GM12878 (cell line): Measurements from ENCODE around the gene DUSP18. TPM values are rescaled to one million over a fixed set of nuclear protein-coding genes. Genes with fewer than 3 reads are reported as not detected.

Experiments
- ATF2 ChIP-seq: IDR thresholded peaks from 2 replicates; pipeline ENCODE4 v1.6.1; 2012; ENCODE audit warnings: low read length, inconsistent platforms
- ATF7 ChIP-seq: fragments of 450-650 bp; IDR thresholded peaks from 2 replicates; pipeline ENCODE4 v1.6.1; 2016; ENCODE audit warnings: low read depth, mild to moderate bottlenecking
- CBX3 ChIP-seq: fragments of 200-600 bp; sonication (generic); IDR thresholded peaks from 2 replicates; pipeline ENCODE4 v1.6.1; 2016; ENCODE audit warnings: low read depth, borderline replicate concordance
- CBX5 ChIP-seq: sonication (generic); IDR thresholded peaks from 2 replicates; pipeline ENCODE4 v1.6.1; 2016; ENCODE audit warnings: low read depth, moderate library complexity, mild to moderate bottlenecking, inconsistent platforms
- FOXM1 ChIP-seq: IDR thresholded peaks from 2 replicates; pipeline ENCODE4 v1.6.1; 2012; ENCODE audit warnings: low read depth, mild to moderate bottlenecking, inconsistent platforms, low read length, moderate library complexity
- RELB ChIP-seq: fragments of 450-650 bp; IDR thresholded peaks from 2 replicates; pipeline ENCODE4 v1.6.1; 2017; ENCODE audit warnings: low read depth, mild to moderate bottlenecking, moderate library complexity
- SMAD1 ChIP-seq: fragments of 450-650 bp; IDR thresholded peaks from 2 replicates; pipeline ENCODE4 v1.6.1; 2018; ENCODE audit warnings: mild to moderate bottlenecking, low read depth; ENCODE audit not compliant: partially characterized antibody
- SRF ChIP-seq, 2 experiments: IDR thresholded peaks; 2 replicates each; pipeline ENCODE4 v1.6.1; 2011; ENCODE audit warnings: low read depth in 2 of 2, low read length in 2 of 2, mild to moderate bottlenecking in 1 of 2, moderate library complexity in 1 of 2
- ZBED1 ChIP-seq: IDR thresholded peaks from 2 replicates; pipeline ENCODE4 v1.6.1; 2016; ENCODE audit warnings: borderline replicate concordance
- ZBTB40 ChIP-seq: fragments of 450-650 bp; IDR thresholded peaks from 2 replicates; pipeline ENCODE4 v1.6.1; 2016; ENCODE audit warnings: mild to moderate bottlenecking, moderate library complexity, borderline replicate concordance
- polyA plus RNA-seq, 11 experiments: library from polyadenylated mRNA; depleted of rRNA in 4 of 11; unstranded in 6 of 11; stranded (reverse) in 5 of 11; fragments of >200 nt; fragmentation: Nextera tagmentation in 4 of 11; fragmentation: Illumina TruSeq in 1 of 11; extraction: Ambion mirVana in 4 of 11; extraction: Trizol in 1 of 11; gene quantifications; 1 replicate in 1 of 11; 2 replicates in 10 of 11; pipeline versions ENCODE4 v1.2.1 to v1.2.3, GENCODE V29; 2011 to 2016; ENCODE audit warnings: inconsistent platforms in 2 of 11, missing spikeins in 2 of 11, low read depth in 1 of 11
- total RNA-seq, 4 experiments: library from RNA; depleted of rRNA in 3 of 4; stranded (reverse); fragments of >200 nt in 3 of 4; fragmentation: Illumina TruSeq in 1 of 4; extraction: Trizol in 1 of 4; gene quantifications; 2 replicates each; pipeline versions ENCODE4 v1.2.1 to v1.2.3, GENCODE V29; 2013 to 2021

DUSP18 gene
- total and polyA plus RNA-seq, 10 of the 15 experiments (the other 5 are each of a cell fraction or from before 2014, with no cell fraction given): 1.9 to 11.9 (median 7.7) TPM

- TF ChIP-seq ZBTB40 (no peak), SMAD1 (no peak), RELB (no peak), CBX3 (no peak), CBX5 (no peak), ATF7 (no peak), ATF2 (no peak), SRF (IDR thresholded peaks at IDR 0.05; ENCODE audit: low read depth in 2 of 2, low read length in 2 of 2) (no peak), FOXM1 (no peak), ZBED1 (no peak)
Observed at GRCh38 chr22:30654361-30654760, 13.3 kb downstream of the DUSP18 start (continued).
